Measurements from ENCODE around the gene RNF144A.

The RNF144A gene

DNA sequence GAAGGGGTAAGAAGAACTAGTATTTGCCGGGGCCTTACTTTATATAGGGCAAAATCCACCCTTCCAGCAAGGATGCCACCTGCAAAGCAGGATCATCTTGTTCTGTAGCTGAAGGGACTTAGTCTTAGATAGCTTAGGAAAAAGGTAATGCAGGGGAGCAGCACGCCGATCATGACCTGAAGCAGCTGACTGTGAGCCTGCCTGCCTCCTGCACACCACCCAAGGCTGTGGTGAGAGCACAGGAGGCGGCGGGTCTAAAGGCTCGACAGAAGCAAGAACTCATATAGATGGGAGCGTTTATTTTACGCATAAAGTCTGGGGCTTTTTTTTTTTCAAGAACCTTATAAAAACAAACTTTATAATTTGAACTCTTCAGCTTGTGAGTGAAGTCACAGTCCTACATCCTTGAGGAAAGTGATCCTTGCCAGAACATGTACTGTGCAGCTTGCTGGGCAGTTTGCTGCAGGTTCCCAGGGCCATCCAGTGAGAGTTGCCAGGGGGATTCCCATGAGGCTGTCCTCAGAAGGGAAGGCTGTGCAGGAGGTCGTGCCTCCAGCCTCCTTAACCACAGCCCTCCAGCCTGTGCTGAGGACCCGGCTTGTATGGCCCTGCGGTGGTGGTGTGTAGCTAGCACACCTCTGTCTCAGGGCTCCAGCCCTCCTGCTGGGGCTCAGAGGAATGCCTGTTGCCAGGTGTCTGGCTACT, 92.1 kb downstream of the RNF144A start:
- in situ Hi-C loops (cut with HindIII; ENCODE audit: low pct_ligation_motif_present, low sequenced_read_pairs) = no loop called here
- TF ChIP-seq, protein P1, sequence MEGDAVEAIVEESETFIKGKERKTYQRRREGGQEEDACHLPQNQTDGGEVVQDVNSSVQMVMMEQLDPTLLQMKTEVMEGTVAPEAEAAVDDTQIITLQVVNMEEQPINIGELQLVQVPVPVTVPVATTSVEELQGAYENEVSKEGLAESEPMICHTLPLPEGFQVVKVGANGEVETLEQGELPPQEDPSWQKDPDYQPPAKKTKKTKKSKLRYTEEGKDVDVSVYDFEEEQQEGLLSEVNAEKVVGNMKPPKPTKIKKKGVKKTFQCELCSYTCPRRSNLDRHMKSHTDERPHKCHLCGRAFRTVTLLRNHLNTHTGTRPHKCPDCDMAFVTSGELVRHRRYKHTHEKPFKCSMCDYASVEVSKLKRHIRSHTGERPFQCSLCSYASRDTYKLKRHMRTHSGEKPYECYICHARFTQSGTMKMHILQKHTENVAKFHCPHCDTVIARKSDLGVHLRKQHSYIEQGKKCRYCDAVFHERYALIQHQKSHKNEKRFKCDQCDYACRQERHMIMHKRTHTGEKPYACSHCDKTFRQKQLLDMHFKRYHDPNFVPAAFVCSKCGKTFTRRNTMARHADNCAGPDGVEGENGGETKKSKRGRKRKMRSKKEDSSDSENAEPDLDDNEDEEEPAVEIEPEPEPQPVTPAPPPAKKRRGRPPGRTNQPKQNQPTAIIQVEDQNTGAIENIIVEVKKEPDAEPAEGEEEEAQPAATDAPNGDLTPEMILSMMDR (IDR thresholded peaks at IDR 0.05; ENCODE audit: low read depth, low read length, missing control alignments) = no peak
- no peaks in the 10 kb centered on the region for H3K27me3 ChIP-seq (replicated peaks)
- DNase-seq = no peak
- no peak overlapping the region for H3K4me3 ChIP-seq (ENCODE audit: low read depth, low read length)
- H3K27ac ChIP-seq = peak overlapping the region; percentile 89
- H3K36me3 ChIP-seq (replicated peaks) = no peaks in the 10 kb centered on the region

DNA sequence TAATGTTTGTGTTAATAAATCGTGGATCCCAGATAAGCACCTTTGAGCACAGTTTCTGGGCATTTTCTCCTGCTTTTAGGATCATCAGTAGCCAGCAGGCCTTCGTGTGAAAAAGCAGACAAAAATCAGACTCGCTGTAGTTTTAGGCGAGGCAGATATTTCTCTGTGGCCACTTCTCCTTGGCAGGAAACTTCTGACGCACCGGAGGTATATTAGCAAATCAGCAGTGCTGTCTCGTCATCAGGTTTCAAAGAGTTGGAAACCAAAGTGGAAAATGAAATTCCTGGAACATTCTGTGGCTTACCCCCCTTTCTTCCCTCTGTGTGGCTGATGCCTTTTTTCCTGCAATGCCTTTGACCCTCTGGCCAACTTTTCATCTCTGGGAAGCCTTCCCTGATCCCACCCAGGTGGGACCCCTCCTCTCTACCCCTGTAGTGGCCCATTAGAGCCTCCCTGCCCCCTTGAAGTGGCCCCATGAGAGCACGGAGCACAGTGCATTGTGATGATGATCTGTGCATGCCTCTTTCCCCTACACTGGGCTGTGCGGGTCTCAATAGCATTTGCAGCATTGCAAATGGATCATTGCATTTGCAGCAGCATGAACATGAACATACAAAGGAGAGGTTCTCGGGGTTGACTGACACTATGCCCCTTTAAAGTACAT, 93.3 kb downstream of the RNF144A start:
- H3K27ac ChIP-seq = peak overlapping the region; percentile 89
- in situ Hi-C loops (cut with HindIII; ENCODE audit: low pct_ligation_motif_present, low sequenced_read_pairs) = no loop called here

DNA sequence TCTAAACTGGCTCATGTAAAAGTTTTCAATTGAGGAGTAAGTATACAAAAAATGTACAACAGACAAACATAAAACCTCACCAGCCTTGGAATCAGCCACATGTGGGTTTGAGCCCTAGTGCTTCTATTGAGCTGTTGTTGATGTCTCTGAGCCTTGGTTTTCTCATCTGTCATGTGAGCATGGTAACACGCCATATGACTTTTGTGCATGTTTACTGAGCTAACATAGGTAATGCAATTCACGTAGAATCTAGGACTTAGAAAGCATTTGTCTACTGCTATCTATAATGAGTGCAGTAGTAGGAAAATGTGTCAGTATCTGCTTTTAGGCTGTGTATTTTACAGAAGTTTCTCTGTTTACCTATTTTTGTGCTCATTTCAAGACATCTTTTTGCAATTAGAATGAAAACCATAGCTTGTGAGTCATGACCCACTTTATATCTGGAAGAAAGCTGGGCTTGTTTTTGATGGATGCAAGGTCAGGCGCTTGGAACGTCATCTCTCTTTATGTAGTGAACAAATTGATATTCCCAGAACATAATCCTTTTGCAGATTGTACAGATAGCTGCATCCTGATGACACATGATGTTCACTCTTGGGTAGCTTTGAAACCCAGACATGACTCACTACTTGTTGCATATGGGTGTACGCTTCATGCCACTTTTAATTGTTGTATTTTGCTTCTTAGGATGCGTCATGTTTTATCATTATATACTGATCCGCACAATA, 94.3 kb downstream of the RNF144A start:
- H3K4me3 ChIP-seq (ENCODE audit: low read depth, low read length) = no peak overlapping the region
- no peaks in the 10 kb centered on the region for H3K36me3 ChIP-seq (replicated peaks)
- TF ChIP-seq, protein P1 (IDR thresholded peaks at IDR 0.05; ENCODE audit: low read depth, low read length, missing control alignments) = no peak
- peak overlapping the region; percentile 89 for H3K27ac ChIP-seq
- no peaks in the 10 kb centered on the region for H3K27me3 ChIP-seq (replicated peaks)
- in situ Hi-C loops (cut with HindIII; ENCODE audit: low pct_ligation_motif_present, low sequenced_read_pairs) = no loop called here
- peak; percentile 95 for DNase-seq

More for the DNA sequence above, 93.3 kb downstream of the RNF144A start:
- Histone ChIP-seq H3K36me3 (replicated peaks) (no peaks in the 10 kb centered on the region), H3K27me3 (replicated peaks) (no peaks in the 10 kb centered on the region), H3K4me3 (ENCODE audit: low read depth, low read length) (no peak overlapping the region)
- peak; percentile 74 for DNase-seq
- TF ChIP-seq, protein P1 (IDR thresholded peaks at IDR 0.05; ENCODE audit: low read depth, low read length, missing control alignments) = no peak

DNA sequence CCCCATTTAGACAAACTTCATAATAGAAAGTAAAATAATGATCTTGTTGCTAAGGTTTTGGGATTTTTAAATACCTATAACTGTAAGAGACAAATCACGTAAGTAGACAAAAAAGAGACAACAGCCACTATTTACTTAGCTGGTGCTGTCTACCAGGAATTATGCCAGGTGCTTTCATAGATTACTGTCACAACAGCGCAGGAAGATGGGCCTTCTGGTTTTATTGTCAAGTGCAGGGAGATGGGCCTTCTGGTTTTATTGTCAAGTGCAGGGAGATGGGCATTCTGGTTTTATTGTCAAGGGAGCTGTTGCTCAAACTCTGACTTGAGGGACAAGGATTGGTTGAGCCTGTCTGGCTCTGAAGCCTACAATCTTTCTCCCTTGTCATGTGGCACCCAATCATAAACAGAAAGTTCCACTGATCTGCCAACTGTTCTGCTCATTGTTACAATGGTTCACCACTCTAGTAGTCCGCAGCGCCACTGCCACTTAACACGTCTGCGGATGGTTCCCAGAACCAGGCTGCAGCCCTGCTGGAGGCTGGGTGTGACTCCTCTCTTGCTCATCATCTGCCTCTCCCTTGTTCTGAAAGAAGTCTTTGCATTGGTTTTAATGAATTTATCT, 95.0 kb downstream of the RNF144A start:
- H3K27ac ChIP-seq = peak overlapping the region; percentile 53
- no peaks in the 10 kb centered on the region for H3K36me3 ChIP-seq (replicated peaks)
- DNase-seq = peak; percentile 12
- H3K4me3 ChIP-seq (ENCODE audit: low read depth, low read length) = no peak overlapping the region
- in situ Hi-C loops (cut with HindIII; ENCODE audit: low pct_ligation_motif_present, low sequenced_read_pairs) = no loop called here
- TF ChIP-seq, protein P1 (IDR thresholded peaks at IDR 0.05; ENCODE audit: low read depth, low read length, missing control alignments) = no peak
- no peaks in the 10 kb centered on the region for H3K27me3 ChIP-seq (replicated peaks)

DNA sequence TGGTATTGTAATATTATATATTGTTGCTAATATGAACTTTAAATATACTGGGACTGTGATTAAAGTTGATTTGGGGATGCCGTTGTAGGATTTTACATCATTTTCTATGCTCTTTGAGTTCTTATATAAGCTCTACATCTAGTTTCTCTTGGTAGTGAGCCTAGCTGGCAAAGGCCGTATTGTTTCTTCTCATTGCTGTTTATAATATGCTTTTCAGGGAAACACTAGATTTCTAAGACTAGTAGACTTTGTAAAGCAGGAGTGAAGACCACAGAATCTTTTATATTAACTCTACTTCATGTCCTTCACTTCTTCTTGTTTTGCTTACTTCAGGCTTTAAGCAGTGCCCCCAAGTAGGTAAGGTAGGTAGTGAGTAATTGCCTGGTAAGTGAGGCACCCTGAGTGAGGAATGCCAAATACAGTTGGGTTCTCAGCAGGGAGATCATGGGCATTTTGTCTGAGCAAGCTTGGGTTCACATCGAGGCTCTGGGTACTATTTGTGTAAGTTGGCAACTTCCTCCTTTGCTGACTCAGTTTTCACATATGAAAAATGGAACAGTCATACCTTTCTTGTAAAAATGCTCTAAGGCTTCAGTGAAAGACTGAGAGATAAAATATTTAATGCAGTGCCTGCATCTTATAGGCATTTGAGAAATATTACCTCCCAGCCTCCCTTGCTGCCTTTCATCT, 96.4 kb downstream of the RNF144A start:
- Histone ChIP-seq H3K4me3 (ENCODE audit: low read depth, low read length) (no peak overlapping the region), H3K36me3 (replicated peaks) (no peaks in the 10 kb centered on the region), H3K27ac (no peak overlapping the region), H3K27me3 (replicated peaks) (no peaks in the 10 kb centered on the region)
- in situ Hi-C loops (cut with HindIII; ENCODE audit: low pct_ligation_motif_present, low sequenced_read_pairs) = no loop called here
- no peak for DNase-seq
- TF ChIP-seq, protein P1 (IDR thresholded peaks at IDR 0.05; ENCODE audit: low read depth, low read length, missing control alignments) = no peak
